Adipocyte (in vitro differentiated cells): ENCODE measurements around the gene PRR16.
"Not testable (repeated sequence)": the region's sequence is repeated elsewhere in the genome, so short reads cannot be mapped to it uniquely, and the experiment has no call there.

Source experiments
- DNase-seq: peaks from one replicate; pipeline ENCODE4 v3.0.0-alpha.2; 2015; ENCODE audit warnings: low read depth
- H3K27me3 ChIP-seq: replicated peaks from 2 replicates; pipeline ENCODE4 v1.7.0; 2013; ENCODE audit warnings: mild to moderate bottlenecking, low read length, moderate library complexity; ENCODE audit not compliant: control insufficient read depth, insufficient read depth
- H3K36me3 ChIP-seq: 2 replicates; pipeline ENCODE4 v1.7.0; 2013; ENCODE audit warnings: low read length, mild to moderate bottlenecking, moderate library complexity; ENCODE audit not compliant: control insufficient read depth, insufficient read depth, severe bottlenecking
- H3K4me1 ChIP-seq: 2 replicates; pipeline ENCODE4 v1.7.0; 2013; ENCODE audit warnings: mild to moderate bottlenecking, low read length, moderate library complexity; ENCODE audit not compliant: control insufficient read depth, insufficient read depth
- H3K4me3 ChIP-seq: 2 replicates; pipeline ENCODE4 v1.7.0; 2013; ENCODE audit warnings: mild to moderate bottlenecking, low read length, moderate library complexity
- H3K9ac ChIP-seq: 2 replicates; pipeline ENCODE4 v1.7.0; 2013; ENCODE audit warnings: mild to moderate bottlenecking, low read length, moderate library complexity
- H3K9me3 ChIP-seq: 2 replicates; pipeline ENCODE4 v1.7.0; 2013; ENCODE audit warnings: mild to moderate bottlenecking, low read length, moderate library complexity; ENCODE audit not compliant: control insufficient read depth

PRR16 gene

DNA sequence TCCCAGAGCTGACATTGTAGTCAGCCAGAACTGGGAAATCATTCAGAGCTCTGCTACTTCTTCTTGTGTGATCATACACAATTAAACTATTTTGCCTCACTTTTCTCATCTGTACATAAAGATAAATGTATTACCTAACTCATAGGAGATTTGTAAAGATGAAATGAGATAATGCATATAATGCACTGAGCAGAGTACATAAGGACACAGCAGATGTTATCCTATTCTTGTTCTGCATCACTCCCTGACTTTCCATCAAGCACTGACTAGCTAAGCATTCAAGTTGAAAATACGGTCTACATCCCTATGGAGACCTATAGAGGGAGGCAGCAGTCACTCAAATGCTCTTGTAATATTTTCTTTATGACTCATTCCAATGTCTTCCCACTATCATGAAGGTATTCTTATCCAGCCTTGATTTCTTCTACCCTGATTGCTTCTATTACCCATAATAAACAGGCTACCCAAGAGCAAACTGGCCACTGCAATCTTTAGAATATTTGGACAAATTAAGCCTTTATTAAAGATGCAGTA is 16.3 kb upstream of the PRR16 start:
- H3K4me1 ChIP-seq: peaks cover 28% of the 10 kb centered on the region
- no peak for DNase-seq
- H3K27me3 ChIP-seq: no peaks in the 10 kb centered on the region
- H3K4me3 ChIP-seq: no peak overlapping the region
- no peak overlapping the region for H3K9ac ChIP-seq
- no peaks in the 10 kb centered on the region for H3K9me3 ChIP-seq
- no peaks in the 10 kb centered on the region for H3K36me3 ChIP-seq

DNA sequence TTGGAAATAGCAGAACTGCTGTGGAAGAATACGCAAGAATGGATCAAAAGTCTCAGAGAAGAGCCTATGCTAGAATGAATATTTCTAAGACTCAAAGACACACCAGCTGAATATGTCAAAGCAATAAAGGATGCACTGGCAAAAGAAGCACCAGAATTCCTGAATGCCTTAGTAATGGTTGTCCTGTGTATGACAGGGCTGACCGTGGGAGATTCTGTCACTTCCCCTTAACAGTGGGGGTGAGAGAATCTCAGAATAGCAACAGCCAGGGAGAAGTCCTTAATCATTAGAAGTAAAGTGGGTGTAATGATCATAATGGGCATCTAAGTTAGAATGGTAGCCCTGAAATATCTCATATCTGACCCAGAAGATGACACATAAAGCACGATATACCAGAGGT is 14.6 kb upstream of the PRR16 start:
- no peaks in the 10 kb centered on the region for H3K36me3 ChIP-seq
- H3K27me3 ChIP-seq: no peaks in the 10 kb centered on the region
- H3K4me3 ChIP-seq: no peak overlapping the region
- no peak for DNase-seq
- no peak overlapping the region for H3K9ac ChIP-seq
- no peaks in the 10 kb centered on the region for H3K9me3 ChIP-seq
- H3K4me1 ChIP-seq: peaks cover 40% of the 10 kb centered on the region

DNA sequence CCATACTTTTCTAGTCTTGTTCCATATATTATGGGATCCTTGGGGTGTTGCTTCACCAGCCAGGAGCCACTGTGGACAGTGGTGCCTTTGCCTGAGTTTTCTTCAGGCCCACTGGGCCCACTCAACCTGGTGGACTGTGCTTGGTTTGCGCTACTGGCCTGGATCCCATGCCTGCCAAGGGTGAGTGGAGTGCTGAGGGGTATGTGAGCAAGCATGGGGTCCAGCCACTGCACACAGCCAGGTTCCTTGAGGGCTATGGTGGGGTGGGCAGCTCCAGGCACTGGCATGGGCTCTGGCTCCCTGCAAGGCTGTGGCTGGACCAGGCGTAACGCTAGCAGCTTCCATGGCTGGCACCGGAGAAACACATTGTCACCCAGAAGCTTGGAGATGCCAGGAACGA is 13.2 kb upstream of the PRR16 start:
- Histone ChIP-seq H3K9ac (no peak overlapping the region), H3K36me3 (no peaks in the 10 kb centered on the region), H3K27me3 (no peaks in the 10 kb centered on the region), H3K9me3 (no peaks in the 10 kb centered on the region), H3K4me3 (no peak overlapping the region), H3K4me1 (peaks cover 45% of the 10 kb centered on the region)
- DNase-seq: no peak

DNA sequence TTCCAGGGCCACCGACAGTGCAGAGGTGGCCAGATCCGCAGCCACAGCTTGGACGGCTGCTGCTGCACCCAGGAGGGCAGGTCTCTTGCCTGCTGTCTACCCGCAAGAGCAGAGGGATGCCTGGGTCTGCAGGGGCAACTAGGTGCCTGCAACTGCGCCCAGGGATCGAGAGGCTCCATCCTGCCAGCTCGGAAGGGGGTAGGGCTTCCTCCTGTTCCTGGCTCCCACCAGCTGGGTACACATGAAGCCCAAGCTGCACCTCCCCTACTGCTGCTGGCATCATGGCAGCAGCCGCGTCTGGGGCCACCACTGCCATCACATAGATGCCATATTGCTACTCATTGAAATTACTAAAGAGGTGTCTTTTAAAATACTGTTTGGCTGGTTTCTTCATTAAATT is 12.7 kb upstream of the PRR16 start:
- Histone ChIP-seq H3K4me1 (peaks cover 40% of the 10 kb centered on the region), H3K4me3 (no peak overlapping the region), H3K27me3 (no peaks in the 10 kb centered on the region), H3K36me3 (no peaks in the 10 kb centered on the region), H3K9ac (no peak overlapping the region), H3K9me3 (no peaks in the 10 kb centered on the region)
- DNase-seq: no peak

DNA sequence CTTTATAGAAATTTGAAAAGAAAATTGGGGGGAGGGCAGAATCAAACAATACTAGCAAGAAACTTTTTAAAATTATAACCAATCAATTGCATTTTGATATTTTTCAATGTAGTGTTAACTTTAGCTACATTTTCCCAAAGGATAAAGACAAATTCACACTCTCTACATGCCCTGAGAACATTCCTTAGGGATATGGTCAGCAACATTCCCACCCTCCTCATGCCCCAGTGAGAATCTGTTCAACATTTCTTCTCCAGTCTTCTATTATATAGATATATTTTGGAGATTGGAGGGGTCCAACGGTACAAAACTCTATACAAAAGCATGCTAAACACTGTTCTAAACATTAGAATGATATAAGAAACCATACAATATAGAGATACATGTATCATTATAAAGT is 11.6 kb upstream of the PRR16 start:
- H3K9ac ChIP-seq: no peak overlapping the region
- peaks cover 30% of the 10 kb centered on the region for H3K4me1 ChIP-seq
- no peaks in the 10 kb centered on the region for H3K9me3 ChIP-seq
- H3K4me3 ChIP-seq: no peak overlapping the region
- H3K36me3 ChIP-seq: no peaks in the 10 kb centered on the region
- H3K27me3 ChIP-seq: no peaks in the 10 kb centered on the region
- DNase-seq: no peak

DNA sequence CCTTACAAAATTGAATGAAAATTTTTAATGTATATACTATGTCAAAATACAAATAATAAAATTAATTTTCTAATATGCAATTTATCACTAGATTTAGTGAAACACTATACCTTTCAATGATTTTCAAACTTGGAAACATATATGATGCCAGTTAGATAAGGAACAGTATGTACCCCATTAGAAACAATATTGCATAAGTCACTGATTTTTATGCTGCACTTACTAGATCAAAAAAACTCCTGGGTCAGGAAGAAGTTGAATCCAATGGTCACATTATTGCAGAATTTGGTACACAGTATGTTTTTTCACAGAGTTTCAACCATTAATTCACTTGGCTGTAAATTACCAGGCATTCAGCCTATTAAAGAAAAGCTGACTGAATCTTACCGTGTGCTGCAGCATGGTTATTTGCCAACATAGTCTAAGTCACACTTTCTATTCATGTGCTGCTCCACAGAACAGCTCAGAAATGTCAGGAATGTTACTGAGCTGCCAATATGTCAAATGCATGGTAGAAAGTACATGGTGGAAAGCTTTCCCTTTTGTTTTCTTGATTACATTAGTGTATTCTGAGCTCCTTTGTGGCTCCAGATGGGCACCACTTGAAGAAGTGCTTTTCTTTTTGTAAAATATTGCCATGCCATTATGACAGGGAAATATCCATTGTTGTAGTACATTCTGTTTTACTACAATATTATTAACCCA is 9.9 kb upstream of the PRR16 start:
- Histone ChIP-seq H3K9me3 (no peaks in the 10 kb centered on the region), H3K4me3 (peak overlapping the region; percentile 21), H3K27me3 (no peaks in the 10 kb centered on the region), H3K9ac (peak overlapping the region; percentile 57), H3K4me1 (peaks cover 29% of the 10 kb centered on the region), H3K36me3 (no peaks in the 10 kb centered on the region)
- DNase-seq: peak; percentile 86

DNA sequence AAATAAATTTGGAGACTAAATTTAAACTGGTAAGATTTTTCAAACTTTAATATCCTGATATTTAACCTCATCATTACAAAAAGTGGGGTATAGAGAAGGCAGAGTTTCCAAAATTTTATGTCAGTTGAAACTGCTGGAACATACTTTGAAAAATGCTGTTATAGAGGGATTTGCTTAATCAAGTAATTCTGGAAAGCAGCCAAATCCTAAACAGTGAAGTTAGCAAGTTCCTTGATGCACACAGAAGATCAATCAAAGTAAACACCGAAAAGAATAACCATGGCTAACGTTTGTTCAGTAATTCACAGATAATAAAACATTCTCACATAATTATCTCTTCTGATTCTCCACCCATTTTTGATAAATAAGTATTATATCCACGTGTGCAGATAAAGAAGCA is 8.1 kb upstream of the PRR16 start:
- Histone ChIP-seq H3K27me3 (no peaks in the 10 kb centered on the region), H3K4me1 (peaks cover 20% of the 10 kb centered on the region), H3K36me3 (no peaks in the 10 kb centered on the region), H3K9ac (no peak overlapping the region), H3K4me3 (no peak overlapping the region), H3K9me3 (no peaks in the 10 kb centered on the region)
- no peak for DNase-seq

DNA sequence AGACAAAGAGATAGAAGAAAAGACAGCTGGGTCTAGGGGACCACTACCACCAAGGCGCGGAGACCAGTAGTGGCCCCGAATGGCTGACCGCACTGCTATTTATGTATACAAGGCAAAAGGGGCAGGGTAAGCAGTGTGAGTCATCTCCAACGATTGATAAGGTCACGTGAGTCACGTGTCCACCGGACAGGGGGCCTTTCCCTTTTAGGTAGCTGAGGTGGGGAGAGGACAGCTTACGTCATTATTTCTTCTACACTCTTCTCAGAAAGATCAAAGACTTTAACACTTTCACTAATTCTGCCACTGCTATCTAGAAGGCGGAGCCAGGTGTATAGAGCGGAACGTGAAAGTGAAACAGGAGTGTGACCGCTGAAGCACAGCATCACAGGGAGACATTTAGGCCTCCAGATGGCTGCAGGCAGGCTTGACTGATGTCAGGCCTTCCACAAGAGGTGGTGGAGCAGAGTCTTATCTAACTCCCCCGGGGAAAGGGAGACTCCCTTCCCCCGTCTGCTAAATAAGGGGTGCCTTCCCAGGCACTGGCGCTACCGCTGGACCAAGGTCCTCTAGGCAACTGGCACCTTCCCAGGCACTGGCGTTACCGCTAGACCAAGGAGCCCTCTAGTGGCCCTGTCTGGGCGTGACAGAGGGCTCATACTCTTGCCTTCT is 6.1 kb upstream of the PRR16 start:
- Histone ChIP-seq H3K9me3 (no peaks in the 10 kb centered on the region), H3K4me3 (peak overlapping the region; percentile 60)
- DNase-seq: peak; percentile 72

DNA sequence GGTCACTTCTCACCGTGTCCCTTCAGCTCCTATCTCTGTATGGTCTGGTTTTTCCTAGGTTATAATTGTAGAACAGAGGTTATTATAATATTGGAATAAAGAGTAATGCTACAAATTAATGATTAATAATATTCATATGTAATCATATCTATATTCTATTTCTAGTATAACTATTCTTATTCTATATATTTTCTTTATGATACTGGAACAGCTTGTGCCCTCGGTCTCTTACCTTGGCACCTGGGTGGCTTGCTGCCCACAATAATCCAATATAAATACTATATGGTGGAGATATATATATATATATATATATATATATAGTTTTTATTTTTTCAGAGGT is 5.6 kb upstream of the PRR16 start:
- not testable (repeated sequence) for H3K9me3 ChIP-seq, H3K9ac ChIP-seq, H3K36me3 ChIP-seq, DNase-seq, H3K4me3 ChIP-seq, H3K27me3 ChIP-seq
- H3K4me1 ChIP-seq: peaks cover 24% of the 10 kb centered on the region

More for the DNA sequence above, 6.1 kb upstream of the PRR16 start:
- no peaks in the 10 kb centered on the region for H3K27me3 ChIP-seq
- no peak overlapping the region for H3K9ac ChIP-seq
- no peaks in the 10 kb centered on the region for H3K36me3 ChIP-seq
- H3K4me1 ChIP-seq: peaks cover 22% of the 10 kb centered on the region

DNA sequence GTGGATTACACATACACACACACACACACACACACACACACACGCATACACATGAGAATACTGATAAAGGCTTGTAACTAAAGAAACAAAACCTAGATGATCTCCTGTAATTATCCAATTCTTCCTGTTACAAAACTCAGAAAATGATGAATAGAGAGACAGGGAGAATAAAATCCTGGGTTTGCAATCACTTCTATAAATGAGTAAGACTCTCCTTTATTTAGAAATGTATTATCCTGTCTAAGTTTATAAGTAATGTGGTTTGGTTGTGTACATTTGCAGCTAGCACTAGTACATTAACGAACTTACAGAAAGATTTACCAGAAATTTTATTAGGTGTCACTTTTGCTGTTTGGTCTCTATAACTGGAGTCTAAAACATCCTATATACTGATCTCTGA is 2.8 kb upstream of the PRR16 start:
- H3K27me3 ChIP-seq: no peaks in the 10 kb centered on the region
- H3K36me3 ChIP-seq: no peaks in the 10 kb centered on the region

DNA sequence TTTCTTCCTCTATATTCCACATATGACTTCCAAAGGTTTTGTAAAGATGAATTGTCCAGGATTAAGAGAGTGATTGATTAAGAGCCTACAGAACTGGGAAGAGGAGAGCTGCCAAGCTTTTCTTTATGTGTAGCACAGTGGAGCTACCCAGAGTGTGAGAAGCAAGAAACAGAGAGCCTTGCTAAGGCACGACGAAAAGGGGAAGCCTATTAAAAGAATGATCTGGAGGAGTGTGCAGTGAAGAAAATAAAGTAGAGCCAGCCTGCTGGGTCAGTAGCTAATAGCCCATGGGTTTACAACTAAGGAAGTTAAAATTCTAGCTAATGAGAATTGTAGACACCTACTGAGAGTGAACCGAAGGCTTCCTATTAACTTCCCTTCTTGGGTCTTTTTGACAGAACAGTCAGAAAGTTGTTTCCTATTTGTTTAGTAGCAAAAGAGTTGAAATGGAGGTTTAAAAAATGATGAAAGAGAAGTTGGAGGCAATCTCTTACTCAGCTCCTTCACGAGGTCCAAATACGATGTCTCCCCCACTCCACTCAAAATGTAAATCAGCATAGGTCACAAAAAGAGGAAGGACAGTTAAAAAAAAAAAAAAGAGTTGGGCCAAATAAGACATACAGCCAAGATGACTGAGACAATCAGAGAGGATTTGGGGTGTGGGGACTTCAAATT is 957 bp upstream of the PRR16 start:
- peak overlapping the region; percentile 92 for H3K4me3 ChIP-seq
- DNase-seq: no peak
- peak overlapping the region; percentile 89 for H3K9ac ChIP-seq
- H3K4me1 ChIP-seq: peaks cover 10% of the 10 kb centered on the region
- H3K9me3 ChIP-seq: no peaks in the 10 kb centered on the region
- no peaks in the 10 kb centered on the region for H3K27me3 ChIP-seq
- no peaks in the 10 kb centered on the region for H3K36me3 ChIP-seq

More for the DNA sequence above, 2.8 kb upstream of the PRR16 start:
- Histone ChIP-seq H3K4me1 (peaks cover 10% of the 10 kb centered on the region), H3K9me3 (no peaks in the 10 kb centered on the region), H3K9ac (no peak overlapping the region), H3K4me3 (no peak overlapping the region)
- DNase-seq: no peak
